Measurements from ENCODE around the gene ZNF275. TPM values are rescaled to one million over a fixed set of nuclear protein-coding genes. Genes with fewer than 3 reads are reported as not detected.
"Not testable (repeated sequence)": the region's sequence is repeated elsewhere in the genome, so short reads cannot be mapped to it uniquely, and the experiment has no call there.

Gene ZNF275, protein sequence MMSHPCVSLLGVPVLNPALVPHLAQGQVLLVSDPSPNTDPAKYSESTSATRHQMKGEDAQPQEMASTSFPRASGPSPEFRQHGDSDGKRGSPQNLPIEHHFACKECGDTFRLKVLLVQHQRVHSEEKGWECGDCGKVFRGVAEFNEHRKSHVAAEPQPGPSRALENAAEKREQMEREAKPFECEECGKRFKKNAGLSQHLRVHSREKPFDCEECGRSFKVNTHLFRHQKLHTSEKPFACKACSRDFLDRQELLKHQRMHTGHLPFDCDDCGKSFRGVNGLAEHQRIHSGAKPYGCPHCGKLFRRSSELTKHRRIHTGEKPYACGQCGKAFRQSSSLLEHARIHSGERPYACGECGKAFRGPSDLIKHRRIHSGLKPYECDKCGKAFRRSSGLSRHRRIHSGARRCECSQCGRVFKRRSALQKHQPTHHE
- 10 to 100 TPM in 3 of 4 donors, 1 to 10 TPM in 1; 8.2 to 16.4 (median 12.1) TPM for total RNA-seq

DNA sequence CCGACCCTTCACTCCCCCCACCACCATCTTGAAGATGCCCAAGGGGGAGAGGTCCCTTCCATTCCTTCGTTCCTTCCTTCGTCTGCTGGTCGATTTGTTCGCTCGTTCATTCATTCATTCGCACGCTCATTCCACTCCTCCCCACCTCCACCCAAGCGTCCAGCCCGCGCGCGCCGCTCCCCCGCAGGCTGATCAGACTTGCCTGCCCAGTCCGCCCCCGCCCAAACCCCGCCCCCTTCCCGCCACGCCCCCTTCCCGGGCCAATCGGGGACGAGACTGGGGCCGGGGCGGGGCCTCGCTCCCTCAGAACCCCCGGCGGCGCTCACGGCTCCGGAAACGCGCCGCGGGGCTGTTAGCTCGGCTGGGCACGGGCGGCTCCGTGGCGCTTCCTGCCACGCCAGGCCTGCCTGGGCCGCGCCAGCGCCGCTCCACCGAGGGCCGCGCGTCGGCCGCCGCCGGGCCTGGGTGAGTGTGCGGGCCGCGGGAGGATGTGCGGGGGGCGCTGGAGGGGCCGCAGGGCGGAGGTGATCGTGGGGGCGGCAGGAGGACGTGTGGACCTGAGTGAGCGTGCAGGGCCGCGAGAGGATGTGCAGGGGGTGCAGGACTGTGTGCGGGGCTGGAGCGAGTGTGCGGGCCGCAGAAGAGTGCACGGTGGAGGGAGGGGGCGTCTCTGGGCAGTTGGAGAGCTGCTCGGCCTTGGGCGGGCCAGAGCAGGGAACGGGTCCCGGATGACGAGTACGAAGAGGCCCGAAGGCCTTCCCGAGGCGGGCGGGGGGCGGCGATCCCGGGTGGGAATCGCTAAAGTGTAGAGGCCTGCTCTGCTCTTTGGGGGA lies at the start of gene ZNF275:
Gene ZNF275, plus strand, starts transcription at position 333 of the 833 bp plus-strand sequence. CDS start 2,527 bp downstream, outside the sequence.
- H3K9me3 ChIP-seq = no peaks in the 10 kb centered on the region
- intact Hi-C loops (cut with DNase I) = no loop called here
- 0 to 1% methylated on average over 42 to 52 of the region's 86 CpGs for WGBS, 2 donors
- no peaks in the 10 kb centered on the region for H3K27me3 ChIP-seq
- no peaks in the 10 kb centered on the region for H3K36me3 ChIP-seq
- peak within 1 kb of the TSS in 2 of 3 donors; percentile 44 to 55 for H3K4me3 ChIP-seq (replicated peaks in 1 of 3)
- H3K4me1 ChIP-seq = peaks cover 5 to 7% of the 10 kb centered on the region in 2 donors
- peak; percentile 77 to 79 for DNase-seq
- TF ChIP-seq, protein P1, sequence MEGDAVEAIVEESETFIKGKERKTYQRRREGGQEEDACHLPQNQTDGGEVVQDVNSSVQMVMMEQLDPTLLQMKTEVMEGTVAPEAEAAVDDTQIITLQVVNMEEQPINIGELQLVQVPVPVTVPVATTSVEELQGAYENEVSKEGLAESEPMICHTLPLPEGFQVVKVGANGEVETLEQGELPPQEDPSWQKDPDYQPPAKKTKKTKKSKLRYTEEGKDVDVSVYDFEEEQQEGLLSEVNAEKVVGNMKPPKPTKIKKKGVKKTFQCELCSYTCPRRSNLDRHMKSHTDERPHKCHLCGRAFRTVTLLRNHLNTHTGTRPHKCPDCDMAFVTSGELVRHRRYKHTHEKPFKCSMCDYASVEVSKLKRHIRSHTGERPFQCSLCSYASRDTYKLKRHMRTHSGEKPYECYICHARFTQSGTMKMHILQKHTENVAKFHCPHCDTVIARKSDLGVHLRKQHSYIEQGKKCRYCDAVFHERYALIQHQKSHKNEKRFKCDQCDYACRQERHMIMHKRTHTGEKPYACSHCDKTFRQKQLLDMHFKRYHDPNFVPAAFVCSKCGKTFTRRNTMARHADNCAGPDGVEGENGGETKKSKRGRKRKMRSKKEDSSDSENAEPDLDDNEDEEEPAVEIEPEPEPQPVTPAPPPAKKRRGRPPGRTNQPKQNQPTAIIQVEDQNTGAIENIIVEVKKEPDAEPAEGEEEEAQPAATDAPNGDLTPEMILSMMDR (IDR thresholded peaks at IDR 0.05) = no peak
- peak; percentile 38 to 72 for TF ChIP-seq POLR2A (IDR thresholded peaks at IDR 0.05)
- peak within 1 kb of the TSS in 1 of 3 donors; percentile 36 for H3K27ac ChIP-seq

DNA sequence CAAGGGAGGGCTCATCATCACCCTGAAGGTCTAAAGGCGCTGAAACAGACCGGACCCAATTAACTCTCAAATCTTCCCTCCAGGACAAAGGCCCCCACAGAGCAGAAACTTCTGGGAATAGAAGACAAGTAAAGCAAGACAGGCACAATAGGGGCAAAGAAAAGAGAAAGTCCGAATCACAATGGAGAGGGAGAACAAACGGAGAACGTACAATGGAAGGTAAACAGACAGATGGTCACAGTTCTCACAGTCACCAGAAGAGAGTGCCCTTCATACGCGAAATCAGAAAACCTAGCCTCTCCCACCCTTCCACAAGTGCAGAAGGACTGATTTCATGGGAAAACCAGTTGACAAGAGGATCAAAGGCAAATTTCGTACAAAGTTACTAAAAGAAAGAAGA lies 48.3 kb upstream of the ZNF275 start:
- H3K4me3 ChIP-seq (replicated peaks in 1 of 3); H3K27ac ChIP-seq; H3K27me3 ChIP-seq; DNase-seq; H3K4me1 ChIP-seq; H3K36me3 ChIP-seq; intact Hi-C loops (cut with DNase I); H3K9me3 ChIP-seq: not testable (repeated sequence)
- no CpG with 5 or more reads among the region's 8 CpGs for whole genome bisulfite sequencing, 2 donors

DNA sequence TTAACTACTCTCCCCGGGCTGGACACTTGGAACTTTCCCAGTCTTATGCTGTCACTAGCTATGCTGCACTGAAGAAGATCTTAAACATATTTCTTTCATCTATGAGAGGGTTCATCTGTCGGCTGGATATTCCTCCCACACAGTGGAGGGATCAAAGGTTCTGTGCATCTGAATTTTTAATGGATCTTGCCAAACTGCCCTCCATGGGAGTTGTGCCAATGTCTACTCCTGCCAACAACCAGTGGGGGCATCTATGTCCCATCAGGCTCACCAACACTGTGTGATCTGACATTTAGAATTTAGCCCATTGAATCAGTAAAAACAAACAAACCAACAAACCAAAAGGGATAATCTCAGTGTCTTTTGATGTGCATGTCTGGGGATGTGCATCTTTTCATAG lies 45.1 kb upstream of the ZNF275 start:
- no CpG with 5 or more reads among the region's 2 CpGs for WGBS, 2 donors
- H3K36me3 ChIP-seq; H3K4me1 ChIP-seq; H3K4me3 ChIP-seq (replicated peaks in 1 of 3); DNase-seq; H3K9me3 ChIP-seq; H3K27me3 ChIP-seq; H3K27ac ChIP-seq; intact Hi-C loops (cut with DNase I): not testable (repeated sequence)

DNA sequence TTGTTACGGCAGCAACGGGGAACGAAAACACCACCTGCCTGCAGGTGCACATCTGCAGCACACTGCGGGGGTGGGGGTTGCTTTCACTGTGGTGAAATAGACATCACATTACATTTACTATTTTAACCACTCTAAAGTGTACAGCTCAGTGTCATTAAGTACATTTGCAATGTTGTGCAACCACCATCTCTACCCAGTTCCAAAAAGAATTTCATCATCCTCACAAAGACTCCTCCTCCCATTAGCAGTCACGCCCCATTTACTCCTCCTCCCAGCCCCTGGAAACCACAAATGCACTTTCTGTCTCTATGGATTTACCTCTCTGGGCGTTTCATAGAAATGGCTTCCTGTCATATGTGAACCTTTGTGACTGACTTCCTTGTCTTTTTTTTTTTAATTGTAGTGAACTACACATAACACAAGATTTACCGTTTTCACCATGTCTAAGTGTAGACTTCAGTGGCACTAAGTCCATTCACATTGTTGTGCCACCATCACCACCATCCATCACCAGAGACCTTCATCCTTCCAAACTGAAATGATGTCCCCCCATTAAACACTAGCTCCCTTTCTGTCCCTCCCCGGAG lies 40.4 kb upstream of the ZNF275 start:
- intact Hi-C loops (cut with DNase I); DNase-seq; H3K4me3 ChIP-seq (replicated peaks in 1 of 3); H3K27ac ChIP-seq; H3K4me1 ChIP-seq; H3K9me3 ChIP-seq; H3K27me3 ChIP-seq; H3K36me3 ChIP-seq: not testable (repeated sequence)
- 45 to 72% methylated on average over 4 of the region's 8 CpGs for WGBS, 2 donors

DNA sequence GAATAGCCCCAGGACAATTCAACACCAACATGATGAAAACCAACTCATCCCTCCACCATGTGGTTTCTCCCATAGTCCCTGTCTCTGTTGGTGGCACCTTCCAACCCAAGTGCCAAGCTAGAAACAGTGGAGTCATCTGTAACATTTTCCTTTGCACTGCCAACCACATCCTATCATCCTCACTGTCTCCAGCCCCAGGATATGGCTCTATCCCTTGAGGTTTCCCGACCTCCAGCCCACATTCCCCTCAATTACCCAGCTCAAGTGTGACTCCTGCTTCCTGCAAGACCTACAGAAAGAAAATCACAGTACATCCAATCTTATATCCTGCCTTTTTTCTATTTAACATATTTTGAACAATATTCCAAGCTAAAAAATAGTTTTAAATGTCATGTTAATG lies 36.6 kb upstream of the ZNF275 start:
- no peaks in the 10 kb centered on the region for H3K9me3 ChIP-seq
- no peak for DNase-seq
- H3K4me1 ChIP-seq = no peaks in the 10 kb centered on the region
- 75 to 87% methylated on average over 1 of the region's 1 CpG for WGBS, 2 donors
- no peaks in the 10 kb centered on the region for H3K27me3 ChIP-seq
- intact Hi-C loops (cut with DNase I) = no loop called here
- H3K27ac ChIP-seq = no peak overlapping the region
- H3K4me3 ChIP-seq (replicated peaks in 1 of 3) = no peak overlapping the region
- TF ChIP-seq, protein P1 (IDR thresholded peaks at IDR 0.05) = no peak
- no peaks in the 10 kb centered on the region for H3K36me3 ChIP-seq

DNA sequence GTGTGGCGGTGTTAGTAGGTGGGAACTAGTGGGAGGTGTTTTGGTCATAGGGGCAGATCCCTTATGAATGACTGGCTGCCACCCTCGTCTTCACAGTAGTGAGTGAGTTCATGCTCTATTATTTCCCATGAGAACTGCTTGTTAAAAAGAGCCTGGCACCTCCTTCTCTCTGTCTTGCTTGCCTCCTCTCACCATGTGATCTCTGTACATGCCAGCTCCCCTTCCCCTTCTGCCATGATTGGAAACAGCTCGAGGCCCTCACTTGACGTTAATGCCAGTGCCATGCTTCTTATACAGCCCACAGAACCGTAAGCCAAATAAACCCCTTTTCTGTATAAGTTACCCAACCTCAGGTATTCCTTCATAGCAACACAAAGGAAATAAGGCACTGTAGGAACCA lies 34.1 kb upstream of the ZNF275 start:
- intact Hi-C loops (cut with DNase I) = no loop called here
- Histone ChIP-seq H3K27ac (no peak overlapping the region), H3K4me1 (no peaks in the 10 kb centered on the region), H3K4me3 (replicated peaks in 1 of 3) (no peak overlapping the region), H3K36me3 (no peaks in the 10 kb centered on the region), H3K27me3 (no peaks in the 10 kb centered on the region), H3K9me3 (no peaks in the 10 kb centered on the region)
- no peak for DNase-seq
- TF ChIP-seq, protein P1 (IDR thresholded peaks at IDR 0.05) = no peak
- TF ChIP-seq POLR2A (IDR thresholded peaks at IDR 0.05) = no peak
- 80 to 91% methylated on average over 5 of the region's 5 CpGs for WGBS, 2 donors
